Measurements from ENCODE around the gene TMEM132C. TPM values are rescaled to one million over a fixed set of nuclear protein-coding genes. Genes with fewer than 3 reads are reported as not detected.

TMEM132C gene
- total RNA-seq, 1 donor from 2014 or later, result not detected

- Mint-ChIP-seq H3K27ac (no peak overlapping the region), H3K9me3 (peaks cover 15% of the 10 kb centered on the region)
- ATAC-seq (ENCODE audit: low read depth), result no peak
Measured at GRCh38 chr12:128537668-128538067, 270.7 kb downstream of the TMEM132C start.

GRCh38 chr12:128542844-128543243, 275.9 kb downstream of the TMEM132C start:
- ChIA-PET CTCF (no interaction called here), POLR2A (no interaction called here)
- intact Hi-C loops (cut with micrococcal nuclease), result no loop called here
- no peak overlapping the region for H3K27ac Mint-ChIP-seq
- ATAC-seq (ENCODE audit: low read depth), result no peak
- no peaks in the 10 kb centered on the region for H3K27me3 Mint-ChIP-seq
- H3K4me3 Mint-ChIP-seq, result no peak overlapping the region
- peaks cover 8% of the 10 kb centered on the region for H3K9me3 Mint-ChIP-seq
- H3K4me1 Mint-ChIP-seq, result no peaks in the 10 kb centered on the region
- no peaks in the 10 kb centered on the region for H3K36me3 Mint-ChIP-seq (ENCODE audit: low read depth)
- TF ChIP-seq CTCF (IDR thresholded peaks at IDR 0.05), result no peak
- no peak for DNase-seq

More at GRCh38 chr12:128537668-128538067, 270.7 kb downstream of the TMEM132C start:
- H3K4me1 Mint-ChIP-seq, result no peaks in the 10 kb centered on the region
- no peak overlapping the region for H3K4me3 Mint-ChIP-seq
- ChIA-PET POLR2A (no interaction called here), CTCF (no interaction called here)
- H3K36me3 Mint-ChIP-seq (ENCODE audit: low read depth), result no peaks in the 10 kb centered on the region
- intact Hi-C loops (cut with micrococcal nuclease), result no loop called here
- H3K27me3 Mint-ChIP-seq, result no peaks in the 10 kb centered on the region
- DNase-seq, result no peak
- TF ChIP-seq CTCF (IDR thresholded peaks at IDR 0.05), result no peak

- Mint-ChIP-seq H3K27me3 (no peaks in the 10 kb centered on the region), H3K36me3 (ENCODE audit: low read depth) (no peaks in the 10 kb centered on the region), H3K9me3 (peaks cover 7% of the 10 kb centered on the region), H3K4me3 (no peak overlapping the region), H3K4me1 (no peaks in the 10 kb centered on the region), H3K27ac (no peak overlapping the region)
- ATAC-seq (ENCODE audit: low read depth), result no peak
- TF ChIP-seq CTCF (IDR thresholded peaks at IDR 0.05), result no peak
- ChIA-PET CTCF (no interaction called here), POLR2A (no interaction called here)
- no peak for DNase-seq
- intact Hi-C loops (cut with micrococcal nuclease), result no loop called here
Measured at GRCh38 chr12:128543460-128543859, 276.5 kb downstream of the TMEM132C start.

GRCh38 chr12:128543971-128544370, 277.0 kb downstream of the TMEM132C start:
- Mint-ChIP-seq H3K27ac (no peak overlapping the region), H3K27me3 (no peaks in the 10 kb centered on the region), H3K9me3 (peaks cover 2% of the 10 kb centered on the region), H3K36me3 (ENCODE audit: low read depth) (no peaks in the 10 kb centered on the region), H3K4me1 (no peaks in the 10 kb centered on the region), H3K4me3 (no peak overlapping the region)
- ChIA-PET POLR2A (no interaction called here), CTCF (no interaction called here)
- no peak for TF ChIP-seq CTCF (IDR thresholded peaks at IDR 0.05)
- ATAC-seq (ENCODE audit: low read depth) (no peak), DNase-seq (no peak)
- intact Hi-C loops (cut with micrococcal nuclease), result no loop called here

- ATAC-seq (ENCODE audit: low read depth) (no peak), DNase-seq (no peak)
- Mint-ChIP-seq H3K36me3 (ENCODE audit: low read depth) (no peaks in the 10 kb centered on the region), H3K4me1 (no peaks in the 10 kb centered on the region), H3K4me3 (no peak overlapping the region), H3K27me3 (no peaks in the 10 kb centered on the region), H3K27ac (no peak overlapping the region), H3K9me3 (no peaks in the 10 kb centered on the region)
- ChIA-PET POLR2A (no interaction called here), CTCF (no interaction called here)
- no peak for TF ChIP-seq CTCF (IDR thresholded peaks at IDR 0.05)
- intact Hi-C loops (cut with micrococcal nuclease), result no loop called here
Measured at GRCh38 chr12:128548949-128549348, 282.0 kb downstream of the TMEM132C start.

All from activated B cell treated with CpG ODN at 0.5 μM for 24 hours (primary cell).